ENCODE results near the gene RIBC1.
"Not testable (repeated sequence)": the region's sequence is repeated elsewhere in the genome, so short reads cannot be mapped to it uniquely, and the experiment has no call there.

RIBC1 gene

DNA sequence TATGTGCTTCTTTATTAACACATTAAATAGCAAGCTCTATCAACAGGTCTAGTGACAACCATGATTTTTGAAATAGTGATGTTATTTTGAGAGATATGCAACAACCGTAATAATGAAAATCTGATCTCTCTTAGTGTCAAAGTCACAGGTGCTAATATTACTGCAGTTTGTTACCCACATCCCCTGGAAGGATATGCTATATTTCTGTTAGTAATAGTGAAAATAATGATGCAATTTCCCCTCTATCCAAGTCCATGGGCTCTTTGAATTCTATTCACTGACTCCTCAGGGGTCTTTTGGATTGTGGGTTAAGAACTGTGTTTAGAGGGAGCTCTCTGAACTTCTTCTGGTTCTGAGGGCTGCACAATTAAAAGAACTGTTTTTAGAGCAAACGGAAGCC lies 14.5 kb downstream of the RIBC1 start:
- DNase-seq, result no peak

DNA sequence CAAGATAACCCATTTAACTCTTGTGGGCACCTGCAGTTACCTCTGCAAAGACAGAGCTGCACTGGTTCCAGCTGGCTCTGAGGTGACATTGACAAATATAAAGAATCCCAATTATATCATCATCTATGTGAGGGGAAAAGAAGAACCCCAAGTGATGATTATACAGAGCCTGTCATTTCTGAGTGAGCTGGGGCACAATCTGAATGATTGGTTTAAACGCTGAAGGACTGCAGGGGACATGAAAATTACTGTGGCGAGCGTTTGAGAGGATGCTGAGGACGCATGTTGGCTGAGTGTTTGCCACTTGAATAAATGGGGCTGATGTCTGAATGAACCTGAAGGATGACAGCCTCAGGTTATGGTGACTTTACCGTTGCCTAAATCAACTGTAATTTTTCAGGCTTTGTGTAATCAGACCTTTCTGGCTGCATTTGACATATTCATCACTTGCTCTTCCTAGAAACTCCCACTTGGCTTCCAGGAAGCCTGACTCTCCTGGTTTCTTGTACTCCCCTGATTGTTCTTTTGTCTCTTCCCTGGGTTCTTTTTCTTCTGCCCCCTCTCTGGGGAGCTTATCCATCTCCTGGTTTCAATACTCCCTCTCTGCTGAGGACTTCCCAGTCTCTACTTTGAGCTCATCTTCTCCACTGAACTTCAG lies 15.6 kb downstream of the RIBC1 start:
- DNase-seq, result peak; percentile 5

DNA sequence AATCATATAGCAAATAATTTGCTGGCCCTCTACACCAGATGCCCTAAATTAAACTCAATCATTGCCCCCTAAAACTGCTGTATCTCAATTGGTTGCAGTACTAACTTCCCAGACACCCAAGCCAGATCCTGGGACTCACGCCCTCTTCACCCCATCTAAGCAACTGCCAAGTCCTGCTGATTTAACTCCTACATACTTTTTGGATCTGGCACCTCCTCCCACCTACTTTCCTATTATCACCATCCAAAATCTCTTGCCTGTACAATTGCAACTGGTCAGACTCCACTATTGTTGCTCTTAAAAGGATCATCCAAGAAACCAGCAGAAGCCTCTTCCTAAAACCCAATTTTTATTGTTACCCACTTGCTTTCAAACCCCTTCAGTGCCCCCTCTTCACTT lies 16.2 kb downstream of the RIBC1 start:
- peak; percentile 2 for DNase-seq

DNA sequence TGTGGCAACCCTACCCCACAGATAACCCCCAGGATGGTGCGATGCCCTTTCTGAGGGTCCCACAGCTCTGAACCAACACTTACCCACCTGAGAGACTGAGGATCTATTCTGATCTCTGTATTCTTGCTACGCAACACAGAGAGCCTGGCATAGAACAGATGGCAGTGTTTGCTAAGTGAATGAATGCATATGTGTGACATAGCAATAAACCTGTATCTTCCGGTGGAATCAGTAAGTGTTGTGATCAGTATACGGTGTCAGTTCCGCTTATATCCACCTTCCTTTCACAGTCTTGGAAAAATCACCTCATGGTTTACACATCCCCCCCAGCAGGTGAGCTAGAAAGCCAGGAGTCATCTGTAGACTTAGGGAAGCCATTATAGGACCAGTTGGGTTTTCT lies 17.4 kb downstream of the RIBC1 start:
- peak; percentile 3 for DNase-seq

DNA sequence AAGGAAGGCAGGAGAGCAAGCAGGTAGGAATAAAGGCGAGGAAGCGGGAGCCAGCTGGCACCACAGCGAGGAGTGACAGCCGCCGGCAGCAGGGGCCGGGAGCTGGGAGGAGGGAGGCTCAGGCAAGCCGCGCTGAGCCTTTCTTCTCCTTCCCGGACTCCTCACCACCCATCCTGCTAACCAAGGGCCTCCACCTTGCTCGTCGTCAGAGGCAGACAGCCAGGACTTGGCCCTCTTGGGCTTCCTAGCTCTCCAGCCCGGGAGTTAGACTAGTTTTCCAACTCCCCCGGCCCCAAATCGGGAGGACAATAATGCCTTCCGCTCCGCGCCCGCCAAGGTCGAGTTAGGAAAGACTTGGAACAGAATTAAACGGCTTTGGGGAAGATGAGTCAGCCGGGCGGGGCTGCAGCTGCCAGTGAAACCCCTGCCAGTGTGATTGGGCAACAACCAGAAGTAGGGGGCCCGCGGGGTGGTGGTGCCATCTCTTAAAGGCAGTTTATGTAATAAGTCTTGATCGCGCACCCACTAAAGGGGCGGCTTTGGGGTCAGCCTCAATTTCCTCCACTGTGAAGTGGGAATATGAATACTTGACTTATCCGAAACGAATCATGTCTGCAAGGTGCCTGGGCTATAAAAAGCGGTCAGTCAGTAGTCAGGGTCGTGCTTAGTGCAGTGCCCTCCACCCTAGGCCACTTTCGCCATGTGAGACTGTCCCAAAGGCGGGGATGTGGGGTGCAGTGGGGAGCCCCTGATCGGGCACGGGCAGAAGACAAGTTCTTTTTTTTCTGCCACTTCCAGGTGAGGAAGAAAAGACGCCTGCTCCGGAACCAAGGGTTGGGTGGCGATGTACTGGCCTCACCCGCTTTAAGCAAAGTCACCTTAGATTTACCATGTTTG lies 18.2 kb downstream of the RIBC1 start:
- DNase-seq, result peak; percentile 60

DNA sequence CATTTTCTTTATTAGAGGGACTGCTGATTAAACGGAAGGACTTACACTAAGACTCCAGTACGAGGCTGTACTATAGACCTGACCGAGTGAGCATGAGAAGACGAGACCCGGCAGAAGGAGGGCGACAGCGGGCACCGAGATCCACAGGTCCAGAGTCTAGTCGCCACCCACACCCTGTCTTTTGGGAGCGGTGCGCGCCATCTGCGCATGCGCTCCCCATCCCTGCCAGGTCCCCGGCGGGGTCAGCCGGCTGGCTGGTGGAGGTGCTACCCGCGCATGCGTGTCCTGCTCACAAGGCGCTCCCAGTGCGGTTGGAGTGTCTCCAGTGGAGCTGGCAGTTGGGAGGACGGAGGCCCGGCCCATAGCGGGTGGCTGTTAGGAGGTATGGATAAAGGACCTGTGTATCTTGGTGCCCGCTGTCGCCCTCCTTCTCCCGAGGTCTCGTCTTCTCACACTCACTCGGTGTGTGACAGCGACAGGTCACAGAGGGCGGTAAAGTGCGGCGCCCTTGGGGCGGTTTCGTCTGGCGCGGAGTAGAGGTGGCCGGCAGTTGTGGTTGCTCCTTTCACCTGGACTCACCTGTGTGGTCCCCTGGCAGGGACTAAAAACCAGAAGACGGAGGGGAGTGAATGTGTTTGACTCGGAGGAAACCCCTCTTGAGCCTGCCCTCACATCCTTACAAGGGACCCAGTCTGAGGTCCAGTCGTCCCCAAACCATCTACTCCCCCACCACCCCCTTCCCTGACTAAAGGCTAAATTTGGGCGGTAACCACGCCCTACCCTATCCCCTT lies 19.1 kb downstream of the RIBC1 start:
- DNase-seq, result peak; percentile 90

DNA sequence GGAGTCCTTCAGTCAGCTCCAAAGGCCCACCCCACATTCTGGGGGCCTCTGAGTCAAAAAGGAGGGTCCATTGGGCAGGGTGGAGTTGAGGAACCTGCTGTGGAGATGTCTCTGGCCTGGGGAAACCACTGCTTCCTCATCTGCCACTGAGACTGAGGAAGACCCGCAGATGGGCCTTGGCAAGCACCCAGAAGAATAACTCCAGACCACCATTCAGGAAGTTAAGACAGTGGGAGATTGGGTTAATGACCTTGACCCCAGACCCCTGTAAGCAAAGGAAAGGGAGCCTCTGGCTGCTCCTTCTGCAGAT lies 19.6 kb downstream of the RIBC1 start:
- peak; percentile 6 for DNase-seq

DNA sequence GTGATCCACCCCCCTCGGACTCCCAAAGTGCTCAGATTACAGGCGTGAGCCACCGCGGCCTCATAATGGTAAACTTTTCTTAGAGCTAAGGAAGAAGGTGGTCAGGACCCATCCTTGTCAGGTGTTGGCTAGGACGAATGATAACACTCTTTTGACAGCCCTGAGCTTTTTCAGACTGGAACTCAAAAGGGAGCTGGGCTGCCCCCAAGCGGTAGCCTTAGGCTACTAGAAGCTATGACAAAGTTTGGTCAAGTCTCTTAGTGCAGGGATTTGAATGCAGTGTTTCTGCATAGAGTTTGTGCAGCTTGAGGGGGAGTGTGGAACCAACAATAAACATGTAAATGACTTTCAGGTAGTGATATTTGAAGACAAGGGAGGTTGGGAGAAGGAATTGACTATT lies 23.3 kb downstream of the RIBC1 start:
- peak; percentile 67 for DNase-seq

DNA sequence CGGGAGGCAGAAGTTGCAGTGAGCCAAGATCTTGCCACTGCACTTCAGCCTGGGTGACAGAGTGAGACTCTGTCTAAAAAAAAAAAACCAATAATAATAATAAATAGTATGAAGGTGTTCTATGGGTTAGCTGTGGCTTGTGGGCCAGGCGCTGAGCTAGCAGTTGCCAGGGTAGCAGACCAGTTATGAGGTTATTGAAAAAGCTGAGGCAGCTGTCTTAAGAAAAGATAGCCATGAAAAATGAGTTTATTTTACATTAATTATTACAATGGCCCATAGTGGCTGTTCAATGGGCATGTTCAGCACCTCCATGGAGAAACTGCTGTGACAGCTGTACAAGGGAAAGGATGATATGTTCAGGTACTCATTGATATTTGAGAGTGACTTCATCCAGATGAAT lies 24.8 kb downstream of the RIBC1 start:
- DNase-seq, result no peak

DNA sequence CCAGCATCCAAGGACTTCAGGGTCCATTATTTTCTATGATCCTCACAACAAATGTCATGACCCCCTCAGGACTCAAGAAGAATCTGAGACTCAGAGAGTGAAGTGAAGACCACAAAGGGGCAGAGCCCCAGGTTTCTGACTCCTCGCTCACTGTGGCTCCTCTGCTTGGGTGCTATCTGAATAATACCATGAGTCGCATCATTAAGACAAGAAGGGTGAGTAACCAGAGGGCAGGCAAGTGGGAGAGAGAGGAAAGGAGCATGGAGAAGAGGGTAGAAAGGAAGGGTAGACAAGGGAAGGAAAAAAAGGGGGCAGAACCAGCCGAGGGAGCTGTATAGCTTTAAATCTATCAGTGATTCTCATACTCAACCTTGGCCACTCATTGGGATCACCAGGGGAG lies 27.0 kb downstream of the RIBC1 start:
- DNase-seq, result no peak

DNA sequence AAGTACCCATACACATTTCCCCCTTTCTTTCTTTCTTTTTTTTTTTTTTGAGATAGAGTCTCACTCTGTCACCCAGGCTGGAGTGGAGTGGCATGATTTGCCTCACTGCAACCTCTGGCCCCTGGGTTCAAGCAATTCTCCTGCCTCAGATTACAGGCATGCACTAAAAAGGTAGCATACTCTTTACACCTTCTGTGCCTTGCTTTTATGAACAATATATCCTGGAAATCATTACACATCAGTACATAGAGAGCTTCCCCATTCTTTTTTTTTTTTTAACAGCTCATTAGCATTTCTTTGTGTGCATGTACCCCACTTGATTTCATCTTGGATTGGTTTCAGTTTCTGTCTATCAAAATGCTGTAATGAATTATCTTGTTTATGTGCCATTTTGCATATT lies 30.1 kb downstream of the RIBC1 start:
- no peak for DNase-seq

DNA sequence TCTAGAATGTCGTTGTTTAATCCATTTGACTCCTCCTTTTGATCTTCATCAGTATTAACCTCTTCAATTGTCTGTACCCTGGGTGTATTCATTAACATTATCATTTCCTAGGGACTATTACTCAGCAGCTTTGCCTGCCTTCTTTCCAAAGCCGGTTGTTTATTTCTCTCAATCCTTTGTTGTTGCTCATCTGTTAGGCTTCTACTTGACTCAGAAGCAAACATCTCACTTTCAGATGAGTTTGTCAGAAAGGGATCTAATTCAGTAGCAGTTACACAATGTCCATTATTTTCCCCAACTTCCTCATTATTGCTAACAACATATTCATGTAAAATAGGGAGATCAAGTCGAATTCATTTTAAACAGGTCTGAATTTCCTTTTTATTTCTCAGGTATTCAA lies 33.6 kb downstream of the RIBC1 start:
- DNase-seq, result no peak

DNA sequence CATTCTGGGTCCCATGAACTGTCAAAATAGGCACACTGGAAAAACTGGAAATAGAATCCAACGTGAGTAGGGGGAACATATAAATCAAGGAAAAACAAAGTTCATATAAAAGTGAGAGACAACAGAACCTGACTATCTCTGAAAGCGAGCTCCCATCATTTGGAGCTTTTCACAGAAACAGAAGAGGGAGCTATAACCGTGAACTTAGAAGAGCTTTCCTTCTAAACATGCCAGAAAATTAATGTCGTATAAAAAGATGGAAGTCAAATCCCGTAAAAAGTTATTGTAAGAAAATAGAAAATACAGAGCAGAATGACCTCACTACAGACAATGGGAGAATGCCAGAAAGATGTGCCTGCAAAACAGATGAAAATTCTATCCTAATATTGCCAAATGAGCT lies 35.4 kb downstream of the RIBC1 start:
- DNase-seq, result no peak

DNA sequence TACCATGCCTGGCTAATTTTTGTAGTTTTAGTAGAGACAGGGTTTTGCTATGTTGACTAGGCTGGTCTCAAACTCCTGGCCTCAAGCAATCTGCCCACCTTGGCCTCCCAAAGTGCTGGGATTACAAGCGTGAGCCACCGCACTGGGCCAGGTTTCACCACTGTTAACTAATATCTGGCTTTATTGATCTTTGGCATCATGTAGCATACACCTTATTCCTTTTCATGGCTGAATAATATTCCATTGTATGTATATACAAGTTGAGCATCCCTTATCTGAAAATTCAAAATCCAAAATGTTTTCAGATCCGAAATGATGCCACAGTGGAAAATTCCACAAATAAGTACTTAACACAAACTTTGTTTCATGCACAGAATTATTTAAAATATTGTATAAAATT lies 46.0 kb downstream of the RIBC1 start:
- not testable (repeated sequence) for DNase-seq

DNA sequence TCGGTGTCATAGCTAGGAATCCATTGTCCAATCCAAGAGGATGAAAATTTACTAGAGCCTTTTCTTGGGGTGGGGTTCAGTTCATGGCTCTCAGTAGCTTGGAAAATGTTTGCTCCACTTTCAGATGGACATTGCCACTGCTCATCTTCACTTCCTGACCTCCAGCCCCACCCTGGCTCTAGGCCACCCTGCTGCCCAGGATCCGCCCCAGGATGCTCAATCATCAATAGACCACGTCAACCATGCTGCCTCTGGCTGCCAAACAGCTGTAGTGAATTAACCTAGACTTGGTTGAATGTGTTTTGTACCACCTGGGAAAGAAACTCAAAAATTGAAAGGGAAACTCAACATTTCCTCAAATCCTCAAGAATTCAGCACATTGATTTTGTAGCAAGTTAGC lies 48.7 kb downstream of the RIBC1 start:
- DNase-seq, result no peak

DNA sequence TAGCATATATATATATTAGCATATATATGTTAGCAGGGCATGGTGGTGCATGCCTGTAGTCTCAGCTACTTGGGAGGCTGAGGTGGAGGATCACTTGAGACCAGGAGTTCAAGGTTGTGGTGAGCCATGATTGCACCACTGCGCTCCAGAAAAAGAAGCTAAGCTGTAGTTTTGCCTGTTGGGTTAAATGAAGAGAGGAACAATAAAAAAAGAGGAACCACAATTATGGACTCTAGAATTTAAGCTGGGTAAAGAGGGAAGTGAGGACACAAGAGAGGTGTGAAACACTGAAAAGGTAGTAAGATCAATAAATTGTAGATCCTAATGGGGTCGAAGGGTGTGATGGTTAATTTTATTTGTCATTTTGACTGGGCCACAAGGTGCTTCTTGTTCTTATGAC lies 52.0 kb downstream of the RIBC1 start:
- DNase-seq, result no peak

DNA sequence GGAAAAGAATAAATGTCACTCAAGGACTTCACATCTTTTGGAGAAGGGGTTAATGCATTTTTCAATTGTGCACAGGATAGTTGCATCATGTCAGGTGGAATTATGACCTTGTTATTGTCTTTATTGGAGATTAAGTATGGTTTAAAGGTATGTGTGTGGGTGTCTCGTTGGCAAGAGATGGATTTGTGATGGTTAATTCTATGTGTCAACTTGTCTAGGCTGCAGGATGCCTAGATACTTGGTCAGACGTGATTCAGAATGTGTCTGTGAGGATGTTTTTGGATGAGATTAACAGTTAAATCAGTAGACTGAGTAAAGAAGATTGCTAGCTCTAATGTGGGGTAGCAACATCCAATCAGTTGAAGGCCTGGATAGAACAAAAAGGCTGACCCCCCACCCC lies 53.7 kb downstream of the RIBC1 start:
- no peak for DNase-seq

DNA sequence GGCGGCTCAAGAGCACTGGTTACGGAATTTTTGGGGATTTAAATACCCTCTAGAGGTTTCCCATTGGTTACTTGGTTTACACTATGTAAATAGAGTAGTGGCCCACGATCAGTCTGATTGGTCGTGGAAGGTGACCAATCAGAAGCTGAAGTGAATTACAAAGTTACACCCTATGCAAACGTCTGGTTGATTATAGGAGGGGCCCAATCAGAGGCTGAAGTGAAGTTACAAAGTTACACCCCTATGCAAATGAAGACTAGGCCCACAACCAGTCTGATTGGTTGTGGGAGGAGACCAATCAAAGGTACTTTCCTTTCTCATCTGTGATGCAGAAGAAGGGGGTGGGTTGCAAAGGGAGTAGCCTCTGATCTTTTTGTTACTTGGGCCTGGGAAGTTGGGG lies 56.6 kb downstream of the RIBC1 start:
- peak; percentile 32 for DNase-seq

Measured in hematopoietic multipotent progenitor cell treated with erythropoietin and hydrocortisone succinate and interleukin-3 and kit ligand, for 8 days (in vitro differentiated cells).